Measurements from ENCODE around the gene OR2W3. TPM values are rescaled to one million over a fixed set of nuclear protein-coding genes. Genes with fewer than 3 reads are reported as not detected.

Gene OR2W3
- not detected in 2 replicates for polyA plus RNA-seq (2011; rRNA removed)
- not detected in 2 replicates for polyA plus RNA-seq (2012; cell fraction: cytosol; rRNA removed)
- polyA plus RNA-seq (2012; cell fraction: nucleus; rRNA removed), result not detected in 2 replicates
- polyA plus RNA-seq (2017; fragmentation: RNase III; extraction: RNeasy Plus Mini Kit Qiagen cat#74134 plus additional on column Dnase treatment), result not detected in 3 replicates
- not detected in 2 replicates for polyA minus RNA-seq (2011; rRNA and poly(A)+ RNA removed)

DNA sequence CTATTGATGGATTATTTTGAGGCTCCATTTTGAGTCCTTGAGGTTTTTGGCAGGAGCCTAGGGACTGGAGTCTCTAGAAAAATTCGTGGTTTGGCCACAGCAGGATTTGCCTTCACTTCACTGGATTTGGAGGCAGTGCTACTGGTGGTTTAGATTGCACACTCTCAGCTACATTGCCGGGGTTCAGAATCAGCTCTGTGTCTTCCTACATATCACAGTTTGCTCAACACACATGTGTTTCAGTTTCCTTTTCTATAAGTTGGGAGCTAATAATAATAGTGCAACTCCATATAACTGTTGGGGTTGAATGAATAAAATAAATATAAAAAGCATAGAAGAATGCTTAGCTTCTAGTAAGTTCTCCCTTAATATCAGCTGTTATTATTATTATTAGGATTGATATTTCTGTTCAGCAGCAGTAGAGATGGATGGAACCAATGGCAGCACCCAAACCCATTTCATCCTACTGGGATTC is at the start of gene OR2W3:
Gene OR2W3 (plus strand): TSS at position 425 of the 475 bp plus-strand sequence. CDS start 0 bp downstream, at position 425.
- H3K4me3 ChIP-seq, result no peak within 1 kb of the TSS
- H3K9me3 ChIP-seq, result no peaks in the 10 kb centered on the region
- WGBS (ENCODE audit: missing lambda C conversion rate), result 0% methylated on average over 2 of the region's 2 CpGs
- ChIA-PET POLR2A (no interaction called here), CTCF (no interaction called here)
- DNase-seq (ENCODE audit: low read depth in 1 of 2, low spot score in 1 of 2) (no peak), ATAC-seq (no peak), FAIRE-seq (no peak)
- TF ChIP-seq ZC3H11A (IDR thresholded peaks at IDR 0.05) (no peak), POLR2A (IDR thresholded peaks at IDR 0.05; ENCODE audit: low read length) (no peak), BCL3 (IDR thresholded peaks at IDR 0.05) (no peak), PHF8 (IDR thresholded peaks at IDR 0.05; ENCODE audit: borderline replicate concordance, low read depth) (no peak), CEBPB (IDR thresholded peaks at IDR 0.05) (no peak), JUNB (IDR thresholded peaks at IDR 0.05) (no peak), FOSB (CRISPR knock-in tag; IDR thresholded peaks at IDR 0.05) (no peak), CBX2 (IDR thresholded peaks at IDR 0.05; ENCODE audit: borderline replicate concordance, low read depth) (no peak), FOSL2 (IDR thresholded peaks at IDR 0.05) (no peak), FOSL2 (CRISPR knock-in tag; IDR thresholded peaks at IDR 0.05) (no peak), ZFP36 (IDR thresholded peaks at IDR 0.05; ENCODE audit: borderline replicate concordance, partially characterized antibody) (no peak), MAZ (IDR thresholded peaks at IDR 0.05; ENCODE audit: borderline replicate concordance, low read depth, low read length) (no peak), SMC3 (IDR thresholded peaks at IDR 0.05) (no peak), GATA3 (IDR thresholded peaks at IDR 0.05; ENCODE audit: borderline replicate concordance) (no peak), RCOR1 (IDR thresholded peaks at IDR 0.05; ENCODE audit: low read depth, low read length) (no peak), NR3C1 (IDR thresholded peaks at IDR 0.05) (no peak), ZNF302 (CRISPR knock-in tag; IDR thresholded peaks at IDR 0.05) (no peak), RAD21 (conservative IDR thresholded peaks at IDR 0.05 in 1 of 2, IDR thresholded peaks at IDR 0.05 in 1 of 2) (no peak), ZSCAN20 (CRISPR knock-in tag; IDR thresholded peaks at IDR 0.05) (no peak)
- TF ChIP-seq, protein P1, sequence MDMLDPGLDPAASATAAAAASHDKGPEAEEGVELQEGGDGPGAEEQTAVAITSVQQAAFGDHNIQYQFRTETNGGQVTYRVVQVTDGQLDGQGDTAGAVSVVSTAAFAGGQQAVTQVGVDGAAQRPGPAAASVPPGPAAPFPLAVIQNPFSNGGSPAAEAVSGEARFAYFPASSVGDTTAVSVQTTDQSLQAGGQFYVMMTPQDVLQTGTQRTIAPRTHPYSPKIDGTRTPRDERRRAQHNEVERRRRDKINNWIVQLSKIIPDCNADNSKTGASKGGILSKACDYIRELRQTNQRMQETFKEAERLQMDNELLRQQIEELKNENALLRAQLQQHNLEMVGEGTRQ (IDR thresholded peaks at IDR 0.05), result no peak
- TF ChIP-seq, protein P2, sequence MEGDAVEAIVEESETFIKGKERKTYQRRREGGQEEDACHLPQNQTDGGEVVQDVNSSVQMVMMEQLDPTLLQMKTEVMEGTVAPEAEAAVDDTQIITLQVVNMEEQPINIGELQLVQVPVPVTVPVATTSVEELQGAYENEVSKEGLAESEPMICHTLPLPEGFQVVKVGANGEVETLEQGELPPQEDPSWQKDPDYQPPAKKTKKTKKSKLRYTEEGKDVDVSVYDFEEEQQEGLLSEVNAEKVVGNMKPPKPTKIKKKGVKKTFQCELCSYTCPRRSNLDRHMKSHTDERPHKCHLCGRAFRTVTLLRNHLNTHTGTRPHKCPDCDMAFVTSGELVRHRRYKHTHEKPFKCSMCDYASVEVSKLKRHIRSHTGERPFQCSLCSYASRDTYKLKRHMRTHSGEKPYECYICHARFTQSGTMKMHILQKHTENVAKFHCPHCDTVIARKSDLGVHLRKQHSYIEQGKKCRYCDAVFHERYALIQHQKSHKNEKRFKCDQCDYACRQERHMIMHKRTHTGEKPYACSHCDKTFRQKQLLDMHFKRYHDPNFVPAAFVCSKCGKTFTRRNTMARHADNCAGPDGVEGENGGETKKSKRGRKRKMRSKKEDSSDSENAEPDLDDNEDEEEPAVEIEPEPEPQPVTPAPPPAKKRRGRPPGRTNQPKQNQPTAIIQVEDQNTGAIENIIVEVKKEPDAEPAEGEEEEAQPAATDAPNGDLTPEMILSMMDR (IDR thresholded peaks at IDR 0.05), result no peak
- no peaks in the 10 kb centered on the region for H3K4me1 ChIP-seq
- H3K27ac ChIP-seq, result no peak within 1 kb of the TSS
- no peak within 1 kb of the TSS for H3K4me2 ChIP-seq

DNA sequence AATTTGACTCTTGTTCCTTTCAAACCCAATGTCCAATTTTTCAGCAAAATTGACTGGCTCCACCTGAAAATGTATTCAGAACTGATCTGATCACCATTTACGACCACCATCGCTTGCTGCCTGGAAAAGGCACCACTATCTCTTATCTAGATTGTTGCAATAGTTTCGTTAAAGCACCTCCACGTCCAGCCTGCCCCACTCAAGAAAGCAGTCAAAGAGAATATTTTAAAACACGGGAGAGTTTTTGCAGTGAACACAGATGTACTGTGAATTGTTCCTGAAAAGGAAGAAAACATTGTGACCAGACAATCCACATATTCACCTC is 49.7 kb upstream of the OR2W3 start:
- ChIA-PET CTCF (no interaction called here), POLR2A (no interaction called here)
- H3K27ac ChIP-seq, result no peak overlapping the region
- H3K4me1 ChIP-seq, result no peaks in the 10 kb centered on the region
- FAIRE-seq, result no peak
- ATAC-seq, result no peak
- H3K4me2 ChIP-seq, result no peak overlapping the region
- TF ChIP-seq HEYL (CRISPR knock-in tag; IDR thresholded peaks at IDR 0.05), result no peak
- no peak for TF ChIP-seq NPAS2 (CRISPR knock-in tag; IDR thresholded peaks at IDR 0.05; ENCODE audit: borderline replicate concordance)
- TF ChIP-seq TP53 (CRISPR knock-in tag; IDR thresholded peaks at IDR 0.05), result no peak
- TF ChIP-seq RNF2 (IDR thresholded peaks at IDR 0.05; ENCODE audit: borderline replicate concordance, low read depth), result no peak
- no peak for TF ChIP-seq EHF (CRISPR knock-in tag; IDR thresholded peaks at IDR 0.05)
- TF ChIP-seq MYC (IDR thresholded peaks at IDR 0.05; ENCODE audit: borderline replicate concordance, low read length), result no peak
- TF ChIP-seq ZFP36 (IDR thresholded peaks at IDR 0.05; ENCODE audit: borderline replicate concordance, partially characterized antibody), result no peak
- TF ChIP-seq CHD4 (IDR thresholded peaks at IDR 0.05; ENCODE audit: borderline replicate concordance), result no peak
- no peak for TF ChIP-seq JUNB (IDR thresholded peaks at IDR 0.05)
- no peak for TF ChIP-seq SREBF2 (IDR thresholded peaks at IDR 0.05)
- no peak for TF ChIP-seq BCL3 (IDR thresholded peaks at IDR 0.05)
- no peak for TF ChIP-seq NFE2L2 (conservative IDR thresholded peaks at IDR 0.05; ENCODE audit: low read length)
- TF ChIP-seq, protein P3, sequence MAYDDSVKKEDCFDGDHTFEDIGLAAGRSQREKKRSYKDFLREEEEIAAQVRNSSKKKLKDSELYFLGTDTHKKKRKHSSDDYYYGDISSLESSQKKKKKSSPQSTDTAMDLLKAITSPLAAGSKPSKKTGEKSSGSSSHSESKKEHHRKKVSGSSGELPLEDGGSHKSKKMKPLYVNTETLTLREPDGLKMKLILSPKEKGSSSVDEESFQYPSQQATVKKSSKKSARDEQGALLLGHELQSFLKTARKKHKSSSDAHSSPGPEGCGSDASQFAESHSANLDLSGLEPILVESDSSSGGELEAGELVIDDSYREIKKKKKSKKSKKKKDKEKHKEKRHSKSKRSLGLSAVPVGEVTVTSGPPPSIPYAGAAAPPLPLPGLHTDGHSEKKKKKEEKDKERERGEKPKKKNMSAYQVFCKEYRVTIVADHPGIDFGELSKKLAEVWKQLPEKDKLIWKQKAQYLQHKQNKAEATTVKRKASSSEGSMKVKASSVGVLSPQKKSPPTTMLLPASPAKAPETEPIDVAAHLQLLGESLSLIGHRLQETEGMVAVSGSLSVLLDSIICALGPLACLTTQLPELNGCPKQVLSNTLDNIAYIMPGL (CRISPR knock-in tag; IDR thresholded peaks at IDR 0.05; ENCODE audit: borderline replicate concordance), result no peak
- no peak for DNase-seq (ENCODE audit: low read depth in 1 of 2, low spot score in 1 of 2)
- 6% methylated on average over 5 of the region's 5 CpGs for WGBS (ENCODE audit: missing lambda C conversion rate)
- H3K4me3 ChIP-seq, result no peak overlapping the region
- H3K9me3 ChIP-seq, result no peaks in the 10 kb centered on the region

Data from A549 (cell line).